GM19240 (cell line): ENCODE measurements around the gene NSG2.
"Not testable (repeated sequence)": the region's sequence is repeated elsewhere in the genome, so short reads cannot be mapped to it uniquely, and the experiment has no call there.

Source experiments
- DNase-seq: peaks from one replicate; pipeline ENCODE4 v3.0.0; 2011; ENCODE audit warnings: low spot score; ENCODE audit not compliant: insufficient read length

The NSG2 gene

DNA sequence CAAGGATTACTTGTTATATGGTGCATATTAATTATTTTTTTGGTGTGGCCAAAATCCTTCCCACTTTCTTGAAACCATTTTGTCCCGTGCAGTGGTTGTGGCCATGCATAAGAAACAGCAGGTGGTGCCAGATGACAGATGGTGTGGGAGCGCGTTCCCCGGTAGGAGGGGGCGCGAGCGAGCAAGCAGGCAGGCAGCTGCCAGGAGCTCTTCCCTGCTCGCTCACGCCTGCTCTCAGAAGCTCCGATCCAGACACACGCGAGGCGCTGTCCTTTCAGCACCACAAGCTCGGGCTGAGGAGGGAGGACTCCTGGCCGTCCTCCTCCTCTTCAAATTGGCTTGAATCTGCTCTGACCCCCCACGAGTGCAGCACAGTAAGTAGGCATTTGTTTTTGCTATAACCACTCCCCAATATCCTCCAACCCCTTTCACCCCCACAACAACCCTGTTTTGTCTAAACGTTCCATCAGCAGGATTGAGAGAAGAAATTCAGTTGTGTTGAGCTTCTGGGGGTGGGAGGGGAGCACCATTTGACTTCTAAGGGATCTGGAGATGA, at the start of gene NSG2:
NSG2 (plus strand) TSS at position 237 of the 556 bp plus-strand sequence. CDS start 1,050 bp downstream, outside the sequence.
- DNase-seq, result peak; percentile 57

DNA sequence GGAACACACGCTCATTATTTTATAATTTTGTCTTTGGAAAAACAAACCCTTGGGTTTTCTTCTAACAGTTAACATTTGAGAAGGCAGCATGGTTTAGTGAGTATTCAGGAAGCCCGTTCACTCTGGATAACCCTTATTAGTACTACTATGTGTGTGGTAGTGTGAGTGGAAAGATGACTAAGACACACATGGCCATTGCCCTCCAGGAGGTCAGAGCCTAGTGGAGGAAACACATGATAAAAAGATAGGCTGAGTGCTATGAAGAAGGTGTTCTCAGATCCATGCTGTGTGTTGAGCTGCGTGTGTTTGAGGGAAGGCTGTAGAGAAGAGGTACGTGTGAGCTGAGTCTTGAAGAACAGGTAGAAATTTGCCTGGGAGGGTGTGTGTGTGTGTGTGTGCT, 48.2 kb upstream of the NSG2 start:
- DNase-seq, result no peak

DNA sequence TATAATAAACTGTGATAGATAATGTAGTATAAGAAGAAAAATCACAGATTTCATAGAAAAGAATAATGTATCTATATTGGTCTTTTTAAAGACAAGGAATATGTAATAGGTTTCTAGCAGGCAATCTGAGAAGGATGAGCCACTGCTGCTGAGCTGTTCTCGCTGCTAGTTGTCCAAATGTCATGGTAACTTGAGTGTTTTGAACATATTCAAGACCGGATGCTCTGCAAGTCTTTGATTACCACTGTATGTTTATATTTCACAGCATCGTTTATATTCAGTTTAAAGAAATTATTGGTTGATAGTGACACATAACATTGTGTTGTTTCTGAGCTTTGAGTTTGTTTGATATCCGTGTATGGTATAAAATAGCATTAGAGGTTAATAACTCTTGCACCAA, 47.0 kb upstream of the NSG2 start:
- no peak for DNase-seq

DNA sequence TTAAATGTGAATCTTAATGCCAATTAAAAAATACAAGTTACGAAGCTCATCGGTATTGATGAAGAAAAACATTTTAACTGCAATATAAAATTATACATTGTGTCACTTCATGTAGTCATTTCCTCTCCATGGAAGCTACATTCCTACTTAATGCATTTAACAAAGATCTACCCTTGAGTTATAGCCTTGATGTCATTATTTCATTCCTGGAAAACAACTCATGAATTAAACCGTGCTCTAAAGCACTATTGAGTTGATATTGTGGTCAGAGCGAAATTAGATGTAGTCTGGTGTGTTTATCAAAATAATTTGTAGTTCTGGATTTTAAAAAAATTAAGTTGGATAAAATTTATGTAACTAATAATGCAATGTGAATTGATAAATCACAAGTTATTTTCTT, 45.4 kb upstream of the NSG2 start:
- DNase-seq, result no peak

DNA sequence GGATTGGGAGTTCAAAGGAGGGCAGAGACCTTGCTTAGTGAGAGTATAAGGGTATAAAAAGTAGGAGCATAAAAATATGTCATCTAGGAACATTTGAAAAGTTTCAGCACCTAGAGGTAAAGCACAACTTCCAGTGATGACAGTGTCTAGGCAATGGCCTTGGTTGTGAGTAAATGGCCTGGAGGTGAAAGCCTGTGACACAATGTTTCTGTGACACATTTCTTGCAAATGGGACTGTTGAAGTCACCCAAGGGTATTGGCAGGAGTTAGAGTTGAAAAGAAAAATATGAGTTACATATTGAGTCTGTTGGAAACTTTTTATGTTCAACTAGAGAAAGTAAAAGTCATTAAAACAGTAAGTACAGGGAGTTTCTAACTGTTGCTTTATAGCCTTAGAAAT, 41.7 kb upstream of the NSG2 start:
- no peak for DNase-seq

DNA sequence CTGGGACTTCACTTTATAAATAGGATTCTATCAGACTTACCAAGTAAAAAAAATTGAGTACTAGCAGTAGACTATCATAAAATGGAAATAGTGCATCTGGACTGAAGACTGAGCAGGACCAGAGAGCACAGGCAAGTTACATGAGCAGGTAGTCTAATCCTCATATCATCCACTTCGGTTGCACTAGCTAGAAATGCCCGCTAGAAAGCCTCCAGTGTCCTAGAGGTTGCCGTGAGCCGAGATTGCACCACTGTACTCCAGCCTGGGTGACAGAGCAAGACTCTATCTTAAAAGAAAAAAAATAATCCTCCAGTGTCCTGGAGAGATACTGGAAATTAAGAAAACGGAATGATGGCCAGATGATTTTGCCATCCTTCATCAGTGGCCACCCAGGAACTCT, 36.6 kb upstream of the NSG2 start:
- no peak for DNase-seq

DNA sequence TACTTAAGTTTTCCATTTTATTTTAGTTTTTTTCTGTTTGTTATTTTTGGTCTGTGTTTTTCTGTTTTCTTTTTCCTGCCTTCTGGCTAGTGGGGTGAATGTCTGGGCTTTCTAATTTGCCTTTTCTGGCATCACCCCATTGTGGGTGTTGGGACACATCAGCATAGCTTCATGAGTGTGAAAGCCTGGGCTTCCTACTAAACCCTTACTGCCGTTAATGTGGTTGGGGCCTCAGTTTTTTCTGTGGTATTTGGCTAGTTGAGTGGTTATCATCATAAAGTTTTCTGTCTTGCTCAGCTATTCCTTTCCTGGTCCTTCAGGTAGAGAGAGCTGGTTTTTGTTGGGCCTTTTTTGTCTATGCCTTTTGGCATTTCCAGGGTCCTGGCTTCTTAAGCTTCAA, 35.1 kb upstream of the NSG2 start:
- DNase-seq, result no peak

DNA sequence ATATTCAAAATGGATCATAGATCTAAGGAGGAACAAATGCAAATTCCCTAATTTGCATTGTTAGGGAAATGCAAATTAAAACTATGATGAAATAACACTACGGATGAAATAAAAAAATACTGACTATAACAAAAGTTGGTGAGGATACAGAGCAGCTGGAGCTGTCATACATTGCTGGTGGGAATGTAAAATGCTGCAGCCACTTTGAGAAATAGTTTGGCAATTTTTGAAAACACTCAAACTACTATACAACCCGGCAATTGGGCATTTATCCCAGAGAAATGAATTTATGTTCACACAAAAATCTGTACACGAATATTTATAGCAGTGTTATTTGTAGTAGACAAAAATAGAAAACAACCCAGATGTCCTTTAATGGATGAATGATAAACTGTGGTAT, 34.1 kb upstream of the NSG2 start:
- DNase-seq, result no peak

DNA sequence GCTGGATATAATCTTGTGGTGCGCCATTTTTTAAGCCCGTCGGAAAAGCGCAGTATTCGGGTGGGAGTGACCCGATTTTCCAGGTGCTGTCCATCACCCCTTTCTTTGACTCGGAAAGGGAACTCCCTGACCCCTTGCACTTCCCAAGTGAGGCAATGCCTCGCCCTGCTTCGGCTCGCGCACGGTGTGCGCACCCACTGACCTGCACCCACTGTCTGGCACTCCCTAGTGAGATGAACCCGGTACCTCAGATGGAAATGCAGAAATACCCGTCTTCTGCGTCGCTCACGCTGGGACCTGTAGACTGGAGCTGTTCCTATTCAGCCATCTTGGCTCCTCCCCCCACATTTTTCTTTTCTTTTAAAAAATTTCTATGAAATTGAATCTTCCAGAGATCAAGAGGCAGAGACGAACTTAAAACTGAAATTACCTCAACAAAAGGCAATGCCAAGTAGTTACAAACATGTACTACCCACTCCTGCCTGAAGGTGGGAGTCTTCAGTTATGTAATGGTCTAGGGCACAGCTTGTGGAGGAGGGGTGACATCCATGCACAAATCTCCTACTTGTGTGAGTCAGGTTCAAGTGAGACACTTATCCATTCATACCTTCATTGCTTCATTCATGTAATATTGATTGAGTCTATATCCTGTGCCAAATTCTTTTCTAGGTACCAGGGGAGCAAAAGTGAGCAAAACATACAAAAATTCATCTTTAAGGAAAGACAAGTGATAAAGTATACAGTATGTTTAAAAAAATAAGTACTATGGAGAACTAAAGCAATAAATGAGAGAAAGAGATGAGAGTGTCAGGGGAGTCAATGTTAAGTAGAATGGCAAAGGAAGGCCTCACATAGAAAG, 25.2 kb upstream of the NSG2 start:
- not testable (repeated sequence) for DNase-seq

DNA sequence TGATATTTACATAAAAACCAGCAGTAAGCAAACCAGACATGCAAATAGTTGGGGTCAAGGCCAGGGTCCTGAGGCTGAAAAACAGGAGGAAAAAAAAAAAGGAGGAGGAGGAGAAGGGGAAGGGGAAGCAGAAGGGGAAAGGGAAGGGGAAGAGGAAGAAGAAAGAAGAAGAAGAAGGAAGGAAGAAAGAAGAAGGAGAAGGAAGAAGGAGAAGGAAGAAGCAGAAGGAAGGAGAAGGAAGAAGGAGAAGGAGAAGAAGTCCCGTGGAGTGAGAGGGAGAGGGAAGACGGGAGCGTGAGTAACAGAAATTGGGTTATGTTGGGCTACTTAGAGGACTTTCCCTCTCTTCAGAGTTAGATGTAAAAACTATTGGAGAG, 24.6 kb upstream of the NSG2 start:
- DNase-seq, result no peak

DNA sequence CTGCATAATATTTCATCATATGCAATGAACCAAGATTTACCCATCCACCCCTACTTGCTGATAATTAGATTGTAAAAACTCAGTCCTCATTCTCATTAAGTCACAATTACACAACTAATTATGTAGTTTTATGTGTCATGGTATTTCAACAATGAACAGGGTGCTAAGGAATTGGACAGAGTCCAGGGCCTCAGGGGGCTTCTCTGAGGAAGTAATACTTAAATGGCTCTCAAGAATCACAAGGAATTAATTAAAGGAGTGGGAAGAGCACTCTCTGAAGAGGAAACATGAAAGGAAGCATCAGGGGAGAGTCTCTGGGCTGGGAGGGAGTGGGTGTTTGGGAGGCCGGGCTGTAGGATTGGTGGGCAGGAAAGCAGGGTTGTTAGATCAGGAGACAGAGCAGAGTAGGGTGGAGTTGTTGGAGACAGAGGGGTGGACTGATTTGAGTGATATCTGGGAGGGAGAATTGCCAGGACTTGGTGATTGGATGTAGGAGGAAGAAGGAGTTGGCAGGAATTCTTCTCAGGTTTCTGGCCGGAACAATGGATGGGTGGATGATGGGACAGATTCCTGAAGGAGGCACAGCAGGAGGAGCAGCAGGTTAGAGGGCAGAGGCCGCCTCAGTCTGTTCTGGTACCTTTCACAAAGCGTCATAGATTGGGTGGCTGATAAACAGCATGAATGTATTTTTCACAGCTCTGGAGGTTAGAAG, 23.0 kb upstream of the NSG2 start:
- DNase-seq, result no peak

DNA sequence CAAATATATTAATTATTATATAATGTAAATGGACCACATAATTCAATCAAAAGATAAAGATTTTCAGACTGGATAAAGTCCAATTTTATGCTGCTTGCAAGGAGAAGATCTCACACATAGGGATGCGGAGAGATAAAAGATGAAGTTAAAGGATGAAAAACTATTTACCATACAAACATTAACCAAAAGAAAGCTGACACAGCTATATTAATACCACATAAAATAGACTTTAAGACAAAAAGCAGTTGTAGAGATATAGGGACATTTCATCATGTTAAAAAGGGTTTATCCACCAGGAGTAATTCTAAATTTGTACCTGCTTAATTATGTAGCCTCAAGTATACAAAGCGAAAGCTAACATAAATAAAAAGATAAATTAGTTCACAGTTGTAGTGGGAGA, 15.2 kb upstream of the NSG2 start:
- no peak for DNase-seq

DNA sequence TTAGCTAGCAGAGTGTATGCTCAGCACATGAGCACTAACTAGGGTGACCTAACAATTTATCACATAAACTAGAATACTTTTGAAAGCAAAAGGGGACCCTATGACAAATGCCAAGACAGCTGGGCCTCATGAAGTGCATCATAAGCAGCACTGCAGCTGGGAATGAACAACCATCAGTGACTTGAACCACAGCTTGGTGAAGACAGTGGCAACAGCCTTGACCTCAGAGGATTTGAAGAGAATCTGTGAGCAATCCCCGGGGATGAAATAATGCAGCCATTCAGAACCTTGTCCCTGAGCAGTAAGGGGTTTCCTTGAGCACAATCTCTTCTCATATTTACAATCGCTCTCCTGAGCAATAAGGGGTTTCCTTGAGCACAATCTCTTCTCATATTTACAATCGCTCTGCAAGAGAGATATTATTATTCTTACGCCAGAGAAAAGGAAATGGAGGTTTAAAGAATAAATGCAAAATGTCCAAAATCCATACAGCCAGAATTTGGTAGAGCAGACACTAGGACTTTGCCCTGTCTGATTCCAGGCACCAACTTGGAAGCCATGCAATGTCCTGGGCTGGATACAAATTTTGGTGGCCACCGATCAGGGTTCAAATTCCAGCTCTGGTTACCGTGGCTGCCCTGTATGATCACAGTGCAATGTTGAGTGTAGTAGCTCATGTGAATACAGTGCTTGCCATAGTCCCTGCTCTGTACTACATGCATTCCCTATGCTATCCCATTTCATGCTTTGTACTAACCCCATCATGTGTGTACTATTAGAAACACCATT, 846 bp upstream of the NSG2 start:
- DNase-seq, result no peak

DNA sequence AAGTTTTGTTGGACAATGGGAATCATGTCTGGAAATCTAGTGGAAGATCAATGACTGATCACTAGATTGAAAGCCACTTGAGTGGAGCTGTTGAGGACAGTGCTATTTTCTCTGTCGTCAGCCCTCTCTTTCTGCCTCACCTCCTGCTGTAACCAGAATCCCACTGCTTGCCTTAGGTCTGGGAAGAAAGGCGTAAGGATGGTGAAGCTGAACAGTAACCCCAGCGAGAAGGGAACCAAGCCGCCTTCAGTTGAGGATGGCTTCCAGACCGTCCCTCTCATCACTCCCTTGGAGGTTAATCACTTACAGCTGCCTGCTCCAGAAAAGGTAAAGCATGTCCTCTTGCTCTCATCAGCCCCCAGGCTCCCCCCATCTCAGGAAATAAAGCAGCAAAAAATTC, 1.1 kb downstream of the NSG2 start:
- no peak for DNase-seq

DNA sequence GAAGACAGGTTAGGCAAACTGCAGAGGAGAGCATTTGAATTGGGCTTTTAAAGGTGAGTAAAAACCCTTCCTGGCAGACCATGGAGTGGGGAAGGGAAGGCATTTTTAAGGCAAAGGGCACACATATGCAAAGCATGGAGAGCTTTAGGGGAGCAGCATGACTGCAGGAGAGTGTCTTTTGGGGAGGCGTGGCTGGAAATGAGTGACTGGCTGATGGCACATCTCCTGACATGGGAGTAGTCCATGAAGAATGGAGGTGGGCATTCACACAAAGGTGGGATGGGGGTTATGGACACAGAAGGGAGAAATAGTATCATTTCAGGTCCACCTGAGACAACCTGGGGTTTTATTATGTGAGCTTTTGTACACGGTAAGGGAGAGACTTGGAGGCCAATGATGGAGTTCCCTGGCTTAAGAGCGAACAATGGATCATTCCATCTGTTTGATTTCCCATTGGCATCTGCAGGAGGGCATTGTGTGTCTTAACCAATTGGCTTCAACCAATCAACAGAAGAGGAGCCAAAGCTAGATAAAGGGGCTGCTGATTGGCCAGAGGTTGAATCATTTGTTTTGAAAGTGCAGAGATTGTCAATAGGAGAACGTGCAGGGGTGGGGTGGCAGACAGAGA, 2.1 kb downstream of the NSG2 start:
- no peak for DNase-seq

DNA sequence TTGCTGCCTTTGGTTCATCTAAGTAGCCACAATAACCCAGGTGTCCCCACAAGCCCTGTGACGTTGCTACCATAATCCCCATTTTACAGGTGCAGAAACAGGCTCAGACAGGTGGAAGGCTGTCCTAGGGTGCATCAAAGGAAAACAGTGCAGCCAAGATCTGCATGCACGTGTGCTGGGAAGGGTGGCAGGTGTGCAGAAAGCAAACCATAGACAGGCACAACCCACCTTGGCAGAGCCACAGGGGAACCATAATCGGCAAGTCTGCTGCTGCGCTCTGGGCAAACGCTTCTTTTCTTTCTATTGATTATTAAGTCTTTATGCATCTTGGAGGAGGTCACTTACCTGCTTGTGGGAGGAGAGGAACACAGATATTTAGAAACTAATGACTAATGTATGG, 7.1 kb downstream of the NSG2 start:
- DNase-seq, result no peak

DNA sequence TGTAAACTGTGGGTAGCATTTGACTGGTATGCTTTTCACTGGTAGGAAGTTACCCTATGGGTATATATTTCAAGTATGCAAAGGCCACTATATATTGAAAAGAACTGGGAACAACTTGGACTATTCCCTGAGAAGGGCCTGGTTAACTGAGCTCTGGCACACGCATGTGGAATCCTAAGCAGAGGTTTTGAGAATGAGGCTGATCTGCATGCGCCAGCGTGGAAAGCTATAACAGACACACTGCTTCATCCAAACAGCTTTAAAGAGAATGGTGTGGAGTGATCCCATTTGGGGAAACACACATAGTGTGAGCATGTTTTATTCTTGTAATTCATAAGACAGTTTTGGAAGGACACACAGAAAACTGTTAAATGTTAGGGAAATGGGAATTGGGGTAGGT, 8.4 kb downstream of the NSG2 start:
- no peak for DNase-seq

DNA sequence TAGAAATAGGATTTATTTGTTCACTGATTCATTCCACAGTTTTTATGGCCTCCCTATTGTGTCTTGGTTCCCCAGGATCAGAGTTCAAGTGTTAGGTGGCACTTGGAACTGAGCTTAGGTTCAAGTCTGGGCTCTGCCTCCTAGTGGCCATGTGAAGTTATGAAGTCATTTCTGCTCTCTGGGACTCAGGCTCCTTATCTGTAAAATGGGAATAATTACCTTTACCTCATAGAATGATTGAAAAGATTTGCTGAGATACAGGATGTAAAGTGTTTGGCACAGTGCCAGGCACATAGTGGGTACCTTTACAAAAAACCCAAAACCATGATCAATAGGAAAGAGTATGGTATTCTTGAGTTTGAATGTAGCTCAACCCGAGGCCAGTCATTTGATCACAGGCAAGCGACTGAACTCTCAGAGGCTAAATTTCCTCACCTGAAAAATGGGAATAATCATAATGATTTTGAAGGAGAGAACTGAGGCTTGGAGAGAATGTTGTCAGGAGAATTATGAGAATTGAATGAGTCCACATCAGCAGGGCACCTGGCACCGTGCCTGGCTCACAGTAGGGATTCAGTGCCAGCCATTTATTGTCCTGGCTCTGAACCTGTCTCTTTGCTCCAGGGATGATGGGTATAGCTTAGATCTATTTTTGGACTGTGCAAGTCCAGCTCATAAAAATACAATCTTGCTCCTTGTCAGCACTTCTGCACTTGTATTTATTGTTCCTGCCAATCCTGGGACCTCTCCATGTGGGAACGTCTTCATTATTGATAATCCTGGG, 10.8 kb downstream of the NSG2 start:
- DNase-seq, result no peak

DNA sequence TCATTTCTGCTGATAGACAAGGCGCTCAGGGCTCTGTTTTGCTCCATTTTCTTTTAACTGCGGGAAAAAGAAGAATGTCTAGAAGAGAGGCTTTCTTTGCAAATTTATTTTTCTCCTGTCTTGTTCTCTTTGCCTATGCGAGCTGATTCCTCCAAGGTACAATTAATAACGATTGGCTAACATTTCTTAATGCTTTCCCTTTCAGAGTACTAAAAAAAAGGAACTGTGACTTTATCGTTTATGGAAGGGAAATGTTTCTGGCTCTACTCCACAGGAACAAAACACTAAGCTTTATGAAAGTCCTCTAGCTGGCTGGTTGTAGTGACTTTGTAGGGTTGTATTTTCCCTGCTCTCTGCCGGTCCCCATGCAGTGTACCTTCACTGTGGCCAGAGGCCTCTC, 11.7 kb downstream of the NSG2 start:
- DNase-seq, result no peak

DNA sequence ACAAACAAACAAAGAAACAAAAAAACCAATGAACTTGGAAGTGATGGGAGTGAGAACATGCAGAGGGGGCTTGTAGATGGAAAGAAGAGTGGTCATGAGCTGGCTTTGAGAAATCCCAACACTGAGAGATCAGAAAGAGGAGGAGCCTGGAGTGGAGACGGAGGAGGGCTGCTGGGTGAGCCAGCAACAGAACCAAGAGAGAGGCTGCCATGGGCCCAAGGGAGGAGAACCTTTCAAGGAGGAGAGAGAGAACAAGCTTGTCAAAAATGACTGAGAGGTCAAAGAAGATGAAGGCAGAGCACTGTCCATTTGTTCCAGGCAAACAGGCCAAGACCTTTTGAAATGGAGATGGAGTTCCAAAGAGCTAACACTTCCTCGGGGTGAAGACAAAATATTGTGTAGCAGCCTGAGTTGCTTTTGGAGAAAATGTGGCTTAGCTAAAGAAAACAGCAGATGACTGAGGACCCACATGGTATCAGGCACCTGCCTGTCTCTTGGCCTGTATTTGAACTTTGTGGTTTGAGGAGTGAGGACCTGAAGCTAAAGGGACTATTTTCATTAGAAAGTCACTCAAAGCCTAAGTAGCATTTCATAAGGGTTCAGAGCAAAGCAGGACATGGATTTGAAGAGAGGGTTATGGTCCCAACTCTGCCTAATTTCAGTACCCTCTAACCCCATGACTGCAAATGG, 13.1 kb downstream of the NSG2 start:
- DNase-seq, result no peak
